WERI-Rb-1 (cell line): Measurements from ENCODE around the gene CCDC57.

Source experiments
- DNase-seq: peaks from one replicate; pipeline ENCODE4 v3.0.0-alpha.2; 2020
- H3K27ac ChIP-seq: fragments of 250-450 bp; sonication (Bioruptor Pico); 2 replicates; pipeline ENCODE4 v1.5.1; 2020; ENCODE audit warnings: mild to moderate bottlenecking, moderate library complexity
- H3K27me3 ChIP-seq: fragments of 250-450 bp; sonication (Bioruptor Pico); 2 replicates; pipeline ENCODE4 v1.5.1; 2021; ENCODE audit warnings: mild to moderate bottlenecking, low read depth, moderate library complexity; ENCODE audit not compliant: insufficient read depth, severe bottlenecking
- H3K36me3 ChIP-seq: fragments of 250-450 bp; sonication (Bioruptor Pico); 2 replicates; pipeline ENCODE4 v1.5.1; 2020; ENCODE audit warnings: mild to moderate bottlenecking, moderate library complexity
- H3K4me3 ChIP-seq: 2 replicates; pipeline ENCODE4 v1.5.1; 2011; ENCODE audit warnings: low read depth, mild to moderate bottlenecking, control low read depth, low read length
- H3K9me3 ChIP-seq: fragments of 250-450 bp; sonication (Bioruptor Pico); 2 replicates; pipeline ENCODE4 v1.5.1; 2021; ENCODE audit warnings: mild to moderate bottlenecking, moderate library complexity; ENCODE audit not compliant: severe bottlenecking
- TF ChIP-seq, protein P1 (sequence below): IDR thresholded peaks from 2 replicates; pipeline ENCODE4 v1.5.1; 2011; ENCODE audit warnings: low read depth, mild to moderate bottlenecking, control low read depth, inconsistent platforms, low read length

CCDC57 gene

DNA sequence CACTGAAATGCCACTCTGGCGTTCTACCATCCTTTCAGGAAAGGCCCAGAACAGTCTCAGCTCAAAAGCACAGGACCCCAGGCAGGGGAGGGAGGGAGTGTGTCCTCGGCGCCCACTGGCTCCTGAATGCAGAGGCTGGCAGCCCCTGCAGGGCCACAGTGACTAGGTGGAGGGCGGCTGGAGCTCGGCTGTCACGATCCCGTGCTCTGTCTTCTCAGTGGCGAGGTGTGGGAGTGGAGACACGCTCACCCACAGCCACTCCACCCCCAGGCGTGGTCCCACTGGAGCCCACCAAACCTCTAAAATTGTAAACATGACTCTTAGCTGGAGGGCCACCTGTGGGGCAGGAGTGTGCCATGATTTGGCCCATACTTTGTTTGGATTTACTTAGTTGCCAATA lies 98.2 kb downstream of the CCDC57 start:
- H3K4me3 ChIP-seq: no peak overlapping the region
- TF ChIP-seq, protein P1, sequence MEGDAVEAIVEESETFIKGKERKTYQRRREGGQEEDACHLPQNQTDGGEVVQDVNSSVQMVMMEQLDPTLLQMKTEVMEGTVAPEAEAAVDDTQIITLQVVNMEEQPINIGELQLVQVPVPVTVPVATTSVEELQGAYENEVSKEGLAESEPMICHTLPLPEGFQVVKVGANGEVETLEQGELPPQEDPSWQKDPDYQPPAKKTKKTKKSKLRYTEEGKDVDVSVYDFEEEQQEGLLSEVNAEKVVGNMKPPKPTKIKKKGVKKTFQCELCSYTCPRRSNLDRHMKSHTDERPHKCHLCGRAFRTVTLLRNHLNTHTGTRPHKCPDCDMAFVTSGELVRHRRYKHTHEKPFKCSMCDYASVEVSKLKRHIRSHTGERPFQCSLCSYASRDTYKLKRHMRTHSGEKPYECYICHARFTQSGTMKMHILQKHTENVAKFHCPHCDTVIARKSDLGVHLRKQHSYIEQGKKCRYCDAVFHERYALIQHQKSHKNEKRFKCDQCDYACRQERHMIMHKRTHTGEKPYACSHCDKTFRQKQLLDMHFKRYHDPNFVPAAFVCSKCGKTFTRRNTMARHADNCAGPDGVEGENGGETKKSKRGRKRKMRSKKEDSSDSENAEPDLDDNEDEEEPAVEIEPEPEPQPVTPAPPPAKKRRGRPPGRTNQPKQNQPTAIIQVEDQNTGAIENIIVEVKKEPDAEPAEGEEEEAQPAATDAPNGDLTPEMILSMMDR: no peak
- H3K9me3 ChIP-seq: no peaks in the 10 kb centered on the region
- H3K36me3 ChIP-seq: peaks cover 16% of the 10 kb centered on the region
- no peaks in the 10 kb centered on the region for H3K27me3 ChIP-seq
- no peak for DNase-seq
- H3K27ac ChIP-seq: no peak overlapping the region

DNA sequence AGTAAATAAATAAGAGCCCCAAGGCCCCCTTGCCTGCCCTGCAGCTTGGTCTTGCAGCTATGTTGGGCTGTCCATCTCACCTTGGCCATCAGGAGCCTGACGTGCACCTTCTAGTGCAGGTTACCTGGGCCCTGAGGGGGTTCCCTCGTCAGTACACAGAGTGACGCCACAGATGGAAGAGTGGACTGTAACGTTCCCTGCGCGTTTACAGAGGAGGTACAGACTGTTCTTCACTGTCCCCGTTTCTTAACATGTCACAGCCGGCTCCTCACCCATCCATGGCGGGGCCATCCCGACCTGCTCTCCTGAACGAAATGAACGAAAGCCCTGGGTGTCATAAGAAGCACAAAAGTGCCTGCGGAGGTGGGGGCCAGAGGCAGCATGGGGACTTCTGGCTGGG lies 98.7 kb downstream of the CCDC57 start:
- TF ChIP-seq, protein P1: no peak
- no peaks in the 10 kb centered on the region for H3K9me3 ChIP-seq
- no peak overlapping the region for H3K27ac ChIP-seq

GRCh38 chr17:82113422-82113821 lies 99.2 kb downstream of the CCDC57 start:
- Histone ChIP-seq H3K9me3 (no peaks in the 10 kb centered on the region), H3K4me3 (no peak overlapping the region), H3K36me3 (peaks cover 17% of the 10 kb centered on the region), H3K27me3 (no peaks in the 10 kb centered on the region), H3K27ac (no peak overlapping the region)
- no peak for DNase-seq
- TF ChIP-seq, protein P1: no peak

More for the DNA sequence above, 98.7 kb downstream of the CCDC57 start:
- DNase-seq: no peak
- no peak overlapping the region for H3K4me3 ChIP-seq
- no peaks in the 10 kb centered on the region for H3K27me3 ChIP-seq
- H3K36me3 ChIP-seq: peaks cover 16% of the 10 kb centered on the region

- TF ChIP-seq, protein P1: no peak
- Histone ChIP-seq H3K27ac (no peak overlapping the region), H3K27me3 (no peaks in the 10 kb centered on the region), H3K36me3 (peaks cover 22% of the 10 kb centered on the region), H3K9me3 (no peaks in the 10 kb centered on the region), H3K4me3 (no peak overlapping the region)
- no peak for DNase-seq
Observed at GRCh38 chr17:82112914-82113311, 99.7 kb downstream of the CCDC57 start.

GRCh38 chr17:82112181-82112913 lies 100.3 kb downstream of the CCDC57 start:
- H3K27ac ChIP-seq: no peak overlapping the region

More at GRCh38 chr17:82112181-82112913, 100.3 kb downstream of the CCDC57 start:
- no peaks in the 10 kb centered on the region for H3K27me3 ChIP-seq
- TF ChIP-seq, protein P1: no peak
- H3K36me3 ChIP-seq: peaks cover 22% of the 10 kb centered on the region
- H3K4me3 ChIP-seq: no peak overlapping the region
- H3K9me3 ChIP-seq: no peaks in the 10 kb centered on the region
- DNase-seq: no peak
